Endothelial cell of umbilical vein (primary cell): ENCODE results near the gene ADRB2. TPM values are rescaled to one million over a fixed set of nuclear protein-coding genes. Genes with fewer than 3 reads are reported as not detected.

ENCODE experiments used
- BruUV-seq: library from RNA; stranded (reverse); fragments of 400-500 nt; replicated peaks from 2 replicates; lab custom pipeline; 2021; lab: Mats Ljungman, UMichigan
- CTCF ChIA-PET: fragments of 300-600, 350-600 bp; sonication (Branson Sonifier 250); formaldehyde crosslinking; loops from one replicate; lab custom pipeline; 2021; ENCODE audit warnings: antibody characterized with exemption, inconsistent platforms; lab: Charles Lee
- POLR2A ChIA-PET: fragments of 300-600, 350-600 bp; sonication (Branson Sonifier 250); formaldehyde crosslinking; loops from one replicate; lab custom pipeline; 2021; ENCODE audit warnings: antibody characterized with exemption, inconsistent platforms; lab: Charles Lee
- DNase-seq: peaks from one replicate; pipeline ENCODE4 v3.0.0-alpha.2; 2011; ENCODE audit warnings: low read depth, low spot score
- FAIRE-seq: peaks from 2 replicates; lab custom pipeline; 2011; peaks lifted over from hg19 to GRCh38; lab: Jason Lieb, UNC
- H2AFZ ChIP-seq: 2 replicates; pipeline ENCODE4 v1.6.0; 2012; ENCODE audit warnings: low read depth, low read length, control low read depth, inconsistent platforms
- H3K27ac ChIP-seq: 2 replicates; pipeline ENCODE4 v1.5.1; 2011; ENCODE audit warnings: low read depth, mild to moderate bottlenecking, control low read depth, low read length, moderate library complexity; ENCODE audit not compliant: insufficient read depth
- H3K27me3 ChIP-seq, 2 experiments: 2 replicates each; pipeline versions ENCODE4 v1.6.0 to v1.6.1; 2011; ENCODE audit warnings: low read length in 2 of 2, mixed read lengths in 1 of 2; ENCODE audit not compliant: control insufficient read depth in 2 of 2, insufficient read depth in 2 of 2
- H3K36me3 ChIP-seq, 2 experiments: 2 replicates in 1 of 2; 3 replicates in 1 of 2; pipeline ENCODE4 v1.5.1; 2011; ENCODE audit warnings: low read length in 2 of 2, mild to moderate bottlenecking in 1 of 2, moderate library complexity in 1 of 2; ENCODE audit not compliant: control insufficient read depth in 2 of 2, insufficient read depth in 2 of 2; ENCODE audit errors: extremely low read depth in 1 of 2
- H3K4me1 ChIP-seq: 3 replicates; pipeline ENCODE4 v1.5.1; 2011; ENCODE audit warnings: mild to moderate bottlenecking, low read length; ENCODE audit not compliant: control insufficient read depth, insufficient read depth; ENCODE audit errors: extremely low read depth
- H3K4me2 ChIP-seq: 2 replicates; pipeline ENCODE4 v1.6.1; 2011; ENCODE audit warnings: low read length, control low read depth, mixed read lengths; ENCODE audit not compliant: insufficient read depth
- H3K4me3 ChIP-seq, 3 experiments: fragments of 200-600 bp in 1 of 3; sonication (generic), shearing (Covaris generic) in 1 of 3; replicated peaks in 1 of 3; 2 replicates each; pipeline ENCODE4 v1.5.1; 2011 to 2016; ENCODE audit warnings: control low read depth in 3 of 3, low read length in 3 of 3, mild to moderate bottlenecking in 2 of 3, inconsistent platforms in 1 of 3, low read depth in 1 of 3, moderate library complexity in 1 of 3; ENCODE audit not compliant: insufficient read depth in 1 of 3
- H3K79me2 ChIP-seq: 2 replicates; pipeline ENCODE4 v1.6.0; 2012; ENCODE audit warnings: low read length, inconsistent platforms; ENCODE audit not compliant: control insufficient read depth, insufficient read depth
- H3K9ac ChIP-seq: replicated peaks from 2 replicates; pipeline ENCODE3; 2011; ENCODE audit warnings: low read length, control low read depth; ENCODE audit not compliant: insufficient read depth; ENCODE audit errors: extremely low read depth
- H3K9me1 ChIP-seq: replicated peaks from 3 replicates; pipeline ENCODE4 v1.6.0; 2011; ENCODE audit warnings: mild to moderate bottlenecking, low read length; ENCODE audit not compliant: control insufficient read depth, insufficient read depth; ENCODE audit errors: extremely low read depth
- H3K9me3 ChIP-seq: replicated peaks from 2 replicates; pipeline ENCODE4 v1.5.1; 2012; ENCODE audit warnings: low read length, inconsistent platforms; ENCODE audit not compliant: control insufficient read depth, insufficient read depth
- H4K20me1 ChIP-seq: replicated peaks from 2 replicates; pipeline ENCODE3; 2011; ENCODE audit warnings: mild to moderate bottlenecking, low read length; ENCODE audit not compliant: control insufficient read depth, insufficient read depth; ENCODE audit errors: extremely low read depth
- EZH2 ChIP-seq: IDR thresholded peaks from 2 replicates; pipeline ENCODE4 v1.6.1; 2012; ENCODE audit warnings: borderline replicate concordance, low read depth, mild to moderate bottlenecking, moderate library complexity, low read length, inconsistent platforms; ENCODE audit not compliant: severe bottlenecking
- FOS ChIP-seq: IDR thresholded peaks from 2 replicates; pipeline ENCODE4 v1.6.1; 2011; ENCODE audit warnings: mild to moderate bottlenecking, low read length, moderate library complexity, borderline replicate concordance; ENCODE audit not compliant: insufficient read depth
- GATA2 ChIP-seq: IDR thresholded peaks from 2 replicates; pipeline ENCODE4 v1.7.0; 2011; ENCODE audit warnings: low read depth, mild to moderate bottlenecking, moderate library complexity, mixed read lengths, low read length; ENCODE audit not compliant: insufficient read length, insufficient read depth
- JUN ChIP-seq: IDR thresholded peaks from 2 replicates; pipeline ENCODE4 v1.6.1; 2011; ENCODE audit warnings: borderline replicate concordance, low read depth; ENCODE audit not compliant: insufficient read length, insufficient read depth
- MYC ChIP-seq: IDR thresholded peaks from one replicate; pipeline ENCODE4 v1.6.1; 2011; ENCODE audit warnings: mild to moderate bottlenecking, low read depth, low read length
- POLR2A ChIP-seq: IDR thresholded peaks from 2 replicates; pipeline ENCODE4 v1.6.1; 2012; ENCODE audit warnings: low read depth, mild to moderate bottlenecking, control low read depth, low read length
- POLR2AphosphoS5 ChIP-seq: IDR thresholded peaks from 2 replicates; pipeline ENCODE4 v1.6.1; 2012; ENCODE audit warnings: low read depth, mild to moderate bottlenecking, control low read depth, low read length, moderate library complexity; ENCODE audit not compliant: insufficient read depth
- dilution Hi-C: fragments of 300-500 bp; cut with MboI; formaldehyde crosslinking; loops from one replicate; pipeline ENCODE4 v1.15.0; 2019; ENCODE audit warnings: low sequenced_read_pairs; ENCODE audit not compliant: extremely low pct_ligation_motif_present
- intact Hi-C: fragments of 100-400 bp; cut with micrococcal nuclease; formaldehyde crosslinking; loops from one replicate; pipeline ENCODE4 v1.10.0; 2022
- polyA plus RNA-seq, 4 experiments: library from polyadenylated mRNA; depleted of rRNA in 3 of 4; stranded (reverse) in 3 of 4; unstranded in 1 of 4; fragments of >200 nt; gene quantifications; 2 replicates each; pipeline versions ENCODE4 v1.2.1 to v1.2.3, GENCODE V29; 2011 to 2012; ENCODE audit warnings: missing spikeins in 1 of 4
- total RNA-seq: library from RNA; stranded (reverse); gene quantifications from 2 replicates; pipeline ENCODE4 v1.2.3, GENCODE V29; 2021
- TF ChIP-seq, protein P1 (sequence below): IDR thresholded peaks from 2 replicates; pipeline ENCODE4 v1.6.1; 2011; ENCODE audit not compliant: insufficient read depth, insufficient read length
- TF ChIP-seq, protein P2 (sequence below), 2 donors: IDR thresholded peaks; 1 replicate in 1 of 2; 2 replicates in 1 of 2; pipeline ENCODE4 v1.5.1; 2011; ENCODE audit warnings: low read length in 2 of 2, mild to moderate bottlenecking in 2 of 2, moderate library complexity in 2 of 2, control low read depth in 1 of 2, inconsistent platforms in 1 of 2, low read depth in 1 of 2; ENCODE audit not compliant: insufficient read depth in 1 of 2; ENCODE audit errors: extremely low read depth in 1 of 2

The ADRB2 gene
- total and polyA plus RNA-seq, 2 donors (not counting 3 experiments of a cell fraction or from before 2014, with no cell fraction given), result 0.86 to 0.88 TPM

DNA sequence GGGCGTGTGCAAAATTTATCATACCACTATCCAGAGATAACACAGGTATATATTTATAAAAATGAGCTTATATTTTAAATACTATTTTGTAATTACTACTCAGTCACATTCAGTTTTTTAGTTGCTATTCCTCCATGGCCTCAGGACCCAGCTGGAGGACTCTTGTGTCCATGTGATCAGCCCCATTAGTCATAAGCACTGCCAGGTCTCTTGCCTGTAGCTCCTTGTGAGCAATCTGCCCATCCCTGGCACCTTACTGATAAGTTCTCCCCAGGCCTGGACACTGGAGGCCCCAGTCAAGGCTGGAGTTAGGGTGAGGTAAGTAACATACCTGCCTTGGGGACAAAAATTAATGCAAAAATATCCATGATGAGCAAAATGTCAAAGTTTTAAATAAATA, 29.5 kb upstream of the ADRB2 start:
- Histone ChIP-seq H2AFZ (no peak overlapping the region), H3K36me3 (no peaks in the 10 kb centered on the region), H3K9me3 (no peaks in the 10 kb centered on the region), H3K9me1 (no peaks in the 10 kb centered on the region), H3K27me3 (no peaks in the 10 kb centered on the region), H3K79me2 (no peaks in the 10 kb centered on the region), H3K9ac (no peak overlapping the region), H4K20me1 (no peaks in the 10 kb centered on the region), H3K27ac (no peak overlapping the region), H3K4me3 (no peak overlapping the region), H3K4me1 (no peaks in the 10 kb centered on the region), H3K4me2 (no peak overlapping the region)
- FAIRE-seq (no peak), DNase-seq (no peak)
- dilution Hi-C loops, result no loop called here
- BruUV-seq, result no TSS peak
- ChIA-PET POLR2A (interaction anchor here (0.7 kb wide), 1 partner anchor 102 kb away, joined by 10 read pairs; no protein-coding TSS in a partner anchor), CTCF (interaction anchor here (0.7 to 3.1 kb wide), 5 partner anchors 13 to 318 kb away, joined by 3 to 11 read pairs (median 4); no protein-coding TSS in a partner anchor)
- intact Hi-C loops, result no loop called here
- TF ChIP-seq FOS (no peak), GATA2 (no peak), EZH2 (no peak), POLR2A (no peak), POLR2AphosphoS5 (no peak), MYC (no peak), JUN (no peak)
- TF ChIP-seq, protein P1, sequence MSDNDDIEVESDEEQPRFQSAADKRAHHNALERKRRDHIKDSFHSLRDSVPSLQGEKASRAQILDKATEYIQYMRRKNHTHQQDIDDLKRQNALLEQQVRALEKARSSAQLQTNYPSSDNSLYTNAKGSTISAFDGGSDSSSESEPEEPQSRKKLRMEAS, result no peak
- TF ChIP-seq, protein P2, sequence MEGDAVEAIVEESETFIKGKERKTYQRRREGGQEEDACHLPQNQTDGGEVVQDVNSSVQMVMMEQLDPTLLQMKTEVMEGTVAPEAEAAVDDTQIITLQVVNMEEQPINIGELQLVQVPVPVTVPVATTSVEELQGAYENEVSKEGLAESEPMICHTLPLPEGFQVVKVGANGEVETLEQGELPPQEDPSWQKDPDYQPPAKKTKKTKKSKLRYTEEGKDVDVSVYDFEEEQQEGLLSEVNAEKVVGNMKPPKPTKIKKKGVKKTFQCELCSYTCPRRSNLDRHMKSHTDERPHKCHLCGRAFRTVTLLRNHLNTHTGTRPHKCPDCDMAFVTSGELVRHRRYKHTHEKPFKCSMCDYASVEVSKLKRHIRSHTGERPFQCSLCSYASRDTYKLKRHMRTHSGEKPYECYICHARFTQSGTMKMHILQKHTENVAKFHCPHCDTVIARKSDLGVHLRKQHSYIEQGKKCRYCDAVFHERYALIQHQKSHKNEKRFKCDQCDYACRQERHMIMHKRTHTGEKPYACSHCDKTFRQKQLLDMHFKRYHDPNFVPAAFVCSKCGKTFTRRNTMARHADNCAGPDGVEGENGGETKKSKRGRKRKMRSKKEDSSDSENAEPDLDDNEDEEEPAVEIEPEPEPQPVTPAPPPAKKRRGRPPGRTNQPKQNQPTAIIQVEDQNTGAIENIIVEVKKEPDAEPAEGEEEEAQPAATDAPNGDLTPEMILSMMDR (IDR thresholded peaks at IDR 0.05; ENCODE audit: extremely low read depth in 1 of 2, insufficient read depth in 1 of 2, low read depth in 1 of 2, low read length in 2 of 2), result no peak
